T-helper 1 cell treated with Interleukin-12 subunit alpha and Interleukin-12 subunit beta and Interleukin-4 antibody, amounts not matched to agents 30 ng/mL and 1 ng/mL, for 36 hours (primary cell): Measurements from ENCODE around the gene KARS1. TPM values are rescaled to one million over a fixed set of nuclear protein-coding genes. Genes with fewer than 3 reads are reported as not detected.

Source experiments
- intact Hi-C: fragments of 100-400 bp; cut with micrococcal nuclease; formaldehyde crosslinking; loops from one replicate; pipeline ENCODE4 v1.15.1; 2024
- total RNA-seq: library from RNA; stranded (reverse); gene quantifications from 2 replicates; pipeline ENCODE4 v1.2.3, GENCODE V29; 2022

KARS1 gene
- total RNA-seq, 1 donor from 2014 or later, result 212 TPM

- intact Hi-C loops, result no loop called here
Measured at GRCh38 chr16:75590920-75591843, 56.3 kb downstream of the KARS1 start.

- intact Hi-C loops, result no loop called here
Measured at GRCh38 chr16:75589306-75589705, 58.2 kb downstream of the KARS1 start.

GRCh38 chr16:75588716-75589115 lies 58.7 kb downstream of the KARS1 start:
- intact Hi-C loops, result no loop called here

- intact Hi-C loops, result no loop called here
Measured at GRCh38 chr16:75584108-75584507, 63.4 kb downstream of the KARS1 start.

GRCh38 chr16:75579281-75579834 lies 68.1 kb downstream of the KARS1 start:
- intact Hi-C loops, result no loop called here

GRCh38 chr16:75578725-75579124 lies 68.7 kb downstream of the KARS1 start:
- intact Hi-C loops, result no loop called here

- intact Hi-C loops, result no loop called here
Measured at GRCh38 chr16:75578212-75578611, 69.3 kb downstream of the KARS1 start.

Other genes with a start within 250 kb of the KARS1 start
- 31.0 and 31.8 TPM in 2 replicates for gene CFDP1, start 214.2 kb downstream of the KARS1 start, total RNA-seq
- 37.7 and 45.0 TPM in 2 replicates for gene TMEM170A, start 183.0 kb downstream of the KARS1 start, total RNA-seq
- gene CHST6, start 152.2 kb downstream of the KARS1 start, total RNA-seq, result not detected in 2 replicates
- not detected in 2 replicates for gene CHST5, start 111.6 kb downstream of the KARS1 start, total RNA-seq
- 1.6 and 2.8 TPM in 2 replicates for gene TMEM231, start 91.4 kb downstream of the KARS1 start, total RNA-seq
- 76.6 and 78.3 TPM in 2 replicates for gene GABARAPL2, start 81.3 kb downstream of the KARS1 start, total RNA-seq
- gene ADAT1, start 24.4 kb downstream of the KARS1 start, total RNA-seq, result 48.2 and 52.4 TPM in 2 replicates
- 80.7 and 83.0 TPM in 2 replicates for gene TERF2IP, start 108 bp upstream of the KARS1 start, total RNA-seq
- gene CPHXL2, start 29.3 kb upstream of the KARS1 start, total RNA-seq, result not detected in 2 replicates
- gene DUXB, start 53.8 kb upstream of the KARS1 start, total RNA-seq, result not detected in 2 replicates
- not detected in 2 replicates for gene CPHXL, start 78.8 kb upstream of the KARS1 start, total RNA-seq